Endothelial cell of umbilical vein (primary cell): ENCODE measurements around the gene MTR. TPM values are rescaled to one million over a fixed set of nuclear protein-coding genes. Genes with fewer than 3 reads are reported as not detected.

Source experiments
- BruUV-seq: library from RNA; stranded (reverse); fragments of 400-500 nt; replicated peaks from 2 replicates; lab custom pipeline; 2021; lab: Mats Ljungman, UMichigan
- CTCF ChIA-PET: fragments of 300-600, 350-600 bp; sonication (Branson Sonifier 250); formaldehyde crosslinking; loops from one replicate; lab custom pipeline; 2021; ENCODE audit warnings: antibody characterized with exemption, inconsistent platforms; lab: Charles Lee
- POLR2A ChIA-PET: fragments of 300-600, 350-600 bp; sonication (Branson Sonifier 250); formaldehyde crosslinking; loops from one replicate; lab custom pipeline; 2021; ENCODE audit warnings: antibody characterized with exemption, inconsistent platforms; lab: Charles Lee
- DNase-seq: peaks from one replicate; pipeline ENCODE4 v3.0.0-alpha.2; 2011; ENCODE audit warnings: low read depth, low spot score
- FAIRE-seq: peaks from 2 replicates; lab custom pipeline; 2011; peaks lifted over from hg19 to GRCh38; lab: Jason Lieb, UNC
- H2AFZ ChIP-seq: 2 replicates; pipeline ENCODE4 v1.6.0; 2012; ENCODE audit warnings: low read depth, low read length, control low read depth, inconsistent platforms
- H3K27ac ChIP-seq: 2 replicates; pipeline ENCODE4 v1.5.1; 2011; ENCODE audit warnings: low read depth, mild to moderate bottlenecking, control low read depth, low read length, moderate library complexity; ENCODE audit not compliant: insufficient read depth
- H3K27me3 ChIP-seq, 2 experiments: 2 replicates each; pipeline versions ENCODE4 v1.6.0 to v1.6.1; 2011; ENCODE audit warnings: low read length in 2 of 2, mixed read lengths in 1 of 2; ENCODE audit not compliant: control insufficient read depth in 2 of 2, insufficient read depth in 2 of 2
- H3K36me3 ChIP-seq, 2 experiments: 2 replicates in 1 of 2; 3 replicates in 1 of 2; pipeline ENCODE4 v1.5.1; 2011; ENCODE audit warnings: low read length in 2 of 2, mild to moderate bottlenecking in 1 of 2, moderate library complexity in 1 of 2; ENCODE audit not compliant: control insufficient read depth in 2 of 2, insufficient read depth in 2 of 2; ENCODE audit errors: extremely low read depth in 1 of 2
- H3K4me1 ChIP-seq: 3 replicates; pipeline ENCODE4 v1.5.1; 2011; ENCODE audit warnings: mild to moderate bottlenecking, low read length; ENCODE audit not compliant: control insufficient read depth, insufficient read depth; ENCODE audit errors: extremely low read depth
- H3K4me2 ChIP-seq: 2 replicates; pipeline ENCODE4 v1.6.1; 2011; ENCODE audit warnings: low read length, control low read depth, mixed read lengths; ENCODE audit not compliant: insufficient read depth
- H3K4me3 ChIP-seq, 3 experiments: fragments of 200-600 bp in 1 of 3; sonication (generic), shearing (Covaris generic) in 1 of 3; replicated peaks in 1 of 3; 2 replicates each; pipeline ENCODE4 v1.5.1; 2011 to 2016; ENCODE audit warnings: control low read depth in 3 of 3, low read length in 3 of 3, mild to moderate bottlenecking in 2 of 3, inconsistent platforms in 1 of 3, low read depth in 1 of 3, moderate library complexity in 1 of 3; ENCODE audit not compliant: insufficient read depth in 1 of 3
- H3K79me2 ChIP-seq: 2 replicates; pipeline ENCODE4 v1.6.0; 2012; ENCODE audit warnings: low read length, inconsistent platforms; ENCODE audit not compliant: control insufficient read depth, insufficient read depth
- H3K9ac ChIP-seq: replicated peaks from 2 replicates; pipeline ENCODE3; 2011; ENCODE audit warnings: low read length, control low read depth; ENCODE audit not compliant: insufficient read depth; ENCODE audit errors: extremely low read depth
- H3K9me1 ChIP-seq: replicated peaks from 3 replicates; pipeline ENCODE4 v1.6.0; 2011; ENCODE audit warnings: mild to moderate bottlenecking, low read length; ENCODE audit not compliant: control insufficient read depth, insufficient read depth; ENCODE audit errors: extremely low read depth
- H3K9me3 ChIP-seq: replicated peaks from 2 replicates; pipeline ENCODE4 v1.5.1; 2012; ENCODE audit warnings: low read length, inconsistent platforms; ENCODE audit not compliant: control insufficient read depth, insufficient read depth
- H4K20me1 ChIP-seq: replicated peaks from 2 replicates; pipeline ENCODE3; 2011; ENCODE audit warnings: mild to moderate bottlenecking, low read length; ENCODE audit not compliant: control insufficient read depth, insufficient read depth; ENCODE audit errors: extremely low read depth
- CTCF ChIP-seq, 2 donors: IDR thresholded peaks; 1 replicate in 1 of 2; 2 replicates in 1 of 2; pipeline ENCODE4 v1.5.1; 2011; ENCODE audit warnings: low read length in 2 of 2, mild to moderate bottlenecking in 2 of 2, moderate library complexity in 2 of 2, control low read depth in 1 of 2, inconsistent platforms in 1 of 2, low read depth in 1 of 2; ENCODE audit not compliant: insufficient read depth in 1 of 2; ENCODE audit errors: extremely low read depth in 1 of 2
- EZH2 ChIP-seq: IDR thresholded peaks from 2 replicates; pipeline ENCODE4 v1.6.1; 2012; ENCODE audit warnings: borderline replicate concordance, low read depth, mild to moderate bottlenecking, moderate library complexity, low read length, inconsistent platforms; ENCODE audit not compliant: severe bottlenecking
- FOS ChIP-seq: IDR thresholded peaks from 2 replicates; pipeline ENCODE4 v1.6.1; 2011; ENCODE audit warnings: mild to moderate bottlenecking, low read length, moderate library complexity, borderline replicate concordance; ENCODE audit not compliant: insufficient read depth
- GATA2 ChIP-seq: IDR thresholded peaks from 2 replicates; pipeline ENCODE4 v1.7.0; 2011; ENCODE audit warnings: low read depth, mild to moderate bottlenecking, moderate library complexity, mixed read lengths, low read length; ENCODE audit not compliant: insufficient read length, insufficient read depth
- JUN ChIP-seq: IDR thresholded peaks from 2 replicates; pipeline ENCODE4 v1.6.1; 2011; ENCODE audit warnings: borderline replicate concordance, low read depth; ENCODE audit not compliant: insufficient read length, insufficient read depth
- MAX ChIP-seq: IDR thresholded peaks from 2 replicates; pipeline ENCODE4 v1.6.1; 2011; ENCODE audit not compliant: insufficient read depth, insufficient read length
- MYC ChIP-seq: IDR thresholded peaks from one replicate; pipeline ENCODE4 v1.6.1; 2011; ENCODE audit warnings: mild to moderate bottlenecking, low read depth, low read length
- POLR2A ChIP-seq: IDR thresholded peaks from 2 replicates; pipeline ENCODE4 v1.6.1; 2012; ENCODE audit warnings: low read depth, mild to moderate bottlenecking, control low read depth, low read length
- POLR2AphosphoS5 ChIP-seq: IDR thresholded peaks from 2 replicates; pipeline ENCODE4 v1.6.1; 2012; ENCODE audit warnings: low read depth, mild to moderate bottlenecking, control low read depth, low read length, moderate library complexity; ENCODE audit not compliant: insufficient read depth
- dilution Hi-C: fragments of 300-500 bp; cut with MboI; formaldehyde crosslinking; loops from one replicate; pipeline ENCODE4 v1.15.0; 2019; ENCODE audit warnings: low sequenced_read_pairs; ENCODE audit not compliant: extremely low pct_ligation_motif_present
- intact Hi-C: fragments of 100-400 bp; cut with micrococcal nuclease; formaldehyde crosslinking; loops from one replicate; pipeline ENCODE4 v1.10.0; 2022
- polyA plus RNA-seq, 4 experiments: library from polyadenylated mRNA; depleted of rRNA in 3 of 4; stranded (reverse) in 3 of 4; unstranded in 1 of 4; fragments of >200 nt; gene quantifications; 2 replicates each; pipeline versions ENCODE4 v1.2.1 to v1.2.3, GENCODE V29; 2011 to 2012; ENCODE audit warnings: missing spikeins in 1 of 4
- total RNA-seq: library from RNA; stranded (reverse); gene quantifications from 2 replicates; pipeline ENCODE4 v1.2.3, GENCODE V29; 2021

Gene MTR
- total and polyA plus RNA-seq, 2 donors (not counting 3 experiments of a cell fraction or from before 2014, with no cell fraction given) = 6.7 to 45.2 TPM

GRCh38 chr1:236945002-236945401 is 149.9 kb downstream of the MTR start:
- intact Hi-C loops (no loop called here), dilution Hi-C loops (no loop called here)

More at GRCh38 chr1:236945002-236945401, 149.9 kb downstream of the MTR start:
- TF ChIP-seq POLR2AphosphoS5 (no peak), JUN (no peak), MYC (no peak), GATA2 (no peak), CTCF (IDR thresholded peaks at IDR 0.05; ENCODE audit: extremely low read depth in 1 of 2, insufficient read depth in 1 of 2, low read depth in 1 of 2, low read length in 2 of 2) (no peak), MAX (no peak), POLR2A (no peak), EZH2 (no peak), FOS (no peak)
- H3K9me1 ChIP-seq = no peaks in the 10 kb centered on the region
- no peaks in the 10 kb centered on the region for H3K79me2 ChIP-seq
- CTCF ChIA-PET = no interaction called here
- H3K9ac ChIP-seq = no peak overlapping the region
- no peak for DNase-seq
- no peaks in the 10 kb centered on the region for H4K20me1 ChIP-seq
- H3K9me3 ChIP-seq = peaks cover 3% of the 10 kb centered on the region
- BruUV-seq = no TSS peak
- FAIRE-seq = no peak
- H3K4me1 ChIP-seq = no peaks in the 10 kb centered on the region
- H2AFZ ChIP-seq = no peak overlapping the region
- no peaks in the 10 kb centered on the region for H3K36me3 ChIP-seq
- no peak overlapping the region for H3K4me2 ChIP-seq
- POLR2A ChIA-PET = no interaction called here
- no peaks in the 10 kb centered on the region for H3K27me3 ChIP-seq
- no peak overlapping the region for H3K4me3 ChIP-seq
- H3K27ac ChIP-seq = no peak overlapping the region
